Caco-2 (cell line): ENCODE measurements around the gene DNAH2. TPM values are rescaled to one million over a fixed set of nuclear protein-coding genes. Genes with fewer than 3 reads are reported as not detected.

Source experiments
- BruUV-seq: library from RNA; stranded (reverse); fragments of 400-500 nt; replicated peaks from 2 replicates; lab custom pipeline; 2021; lab: Mats Ljungman, UMichigan
- CTCF ChIA-PET: fragments of 300-600 bp; sonication (Branson Sonifier 250); formaldehyde crosslinking; loops from one replicate; lab custom pipeline; 2022; ENCODE audit warnings: antibody characterized with exemption; lab: Charles Lee
- POLR2A ChIA-PET: fragments of 300-600 bp; sonication (Branson Sonifier 250); formaldehyde crosslinking; loops from one replicate; lab custom pipeline; 2022; ENCODE audit warnings: antibody characterized with exemption; lab: Charles Lee
- DNase-seq, 2 experiments: peaks; one replicate each; pipeline versions ENCODE4 v3.0.0 to v3.0.0-alpha.2; 2020 to 2022
- H3K27me3 ChIP-seq: replicated peaks from 2 replicates; pipeline ENCODE4 v1.6.0; 2011; ENCODE audit warnings: low read length; ENCODE audit not compliant: control insufficient read depth, insufficient read depth
- H3K36me3 ChIP-seq: 2 replicates; pipeline ENCODE4 v1.5.1; 2011; ENCODE audit warnings: low read length; ENCODE audit not compliant: control insufficient read depth, insufficient read depth
- H3K4me1 ChIP-seq: fragments of 250-450 bp; sonication (Bioruptor Pico); 2 replicates; pipeline ENCODE4 v1.5.1; 2020; ENCODE audit warnings: mild to moderate bottlenecking
- H3K4me3 ChIP-seq: 2 replicates; pipeline ENCODE4 v1.5.1; 2011; ENCODE audit warnings: low read depth, mild to moderate bottlenecking, control low read depth, low read length
- H3K9me3 ChIP-seq: fragments of 250-450 bp; sonication (Bioruptor Pico); 2 replicates; pipeline ENCODE4 v1.5.1; 2020; ENCODE audit warnings: mild to moderate bottlenecking, moderate library complexity
- H3K27ac Mint-ChIP-seq: one replicate; pipeline ENCODE4 v1.8.0; 2022; ENCODE audit warnings: mixed read lengths; ENCODE audit not compliant: unreplicated experiment
- H3K27me3 Mint-ChIP-seq: one replicate; pipeline ENCODE4 v1.8.0; 2022; ENCODE audit warnings: mixed read lengths; ENCODE audit not compliant: insufficient read depth, unreplicated experiment
- H3K36me3 Mint-ChIP-seq: one replicate; pipeline ENCODE4 v1.8.0; 2022; ENCODE audit warnings: mild to moderate bottlenecking, mixed read lengths; ENCODE audit not compliant: insufficient read depth, unreplicated experiment
- H3K4me1 Mint-ChIP-seq: one replicate; pipeline ENCODE4 v1.8.0; 2022; ENCODE audit warnings: low read depth, mixed read lengths; ENCODE audit not compliant: unreplicated experiment
- H3K4me3 Mint-ChIP-seq: one replicate; pipeline ENCODE4 v1.8.0; 2022; ENCODE audit warnings: mild to moderate bottlenecking, moderate library complexity, mixed read lengths; ENCODE audit not compliant: unreplicated experiment
- H3K9me3 Mint-ChIP-seq: one replicate; pipeline ENCODE4 v1.8.0; 2022; ENCODE audit warnings: mixed read lengths; ENCODE audit not compliant: unreplicated experiment
- intact Hi-C: fragments of 100-400 bp; cut with micrococcal nuclease; formaldehyde crosslinking; loops from one replicate; pipeline ENCODE4 v1.10.0; 2022; ENCODE audit not compliant: unreplicated experiment
- total RNA-seq: library from RNA; stranded (reverse); gene quantifications from 2 replicates; pipeline ENCODE4 v1.2.3, GENCODE V29; 2022
- TF ChIP-seq, protein P1 (sequence below), 2 experiments: fragments of 200-600 bp in 1 of 2; IDR thresholded peaks; 1 replicate in 1 of 2; 2 replicates in 1 of 2; pipeline versions ENCODE4 v1.5.1 to v1.8.0; 2011 to 2022; ENCODE audit warnings: antibody characterized with exemption in 1 of 2, control low read depth in 1 of 2, inconsistent platforms in 1 of 2, low read depth in 1 of 2, low read length in 1 of 2, mild to moderate bottlenecking in 1 of 2, moderate library complexity in 1 of 2; ENCODE audit not compliant: insufficient read depth in 1 of 2, severe bottlenecking in 1 of 2, unreplicated experiment in 1 of 2

DNAH2 gene
- total RNA-seq, 1 experiment from 2014 or later, result 1.9 TPM

DNA sequence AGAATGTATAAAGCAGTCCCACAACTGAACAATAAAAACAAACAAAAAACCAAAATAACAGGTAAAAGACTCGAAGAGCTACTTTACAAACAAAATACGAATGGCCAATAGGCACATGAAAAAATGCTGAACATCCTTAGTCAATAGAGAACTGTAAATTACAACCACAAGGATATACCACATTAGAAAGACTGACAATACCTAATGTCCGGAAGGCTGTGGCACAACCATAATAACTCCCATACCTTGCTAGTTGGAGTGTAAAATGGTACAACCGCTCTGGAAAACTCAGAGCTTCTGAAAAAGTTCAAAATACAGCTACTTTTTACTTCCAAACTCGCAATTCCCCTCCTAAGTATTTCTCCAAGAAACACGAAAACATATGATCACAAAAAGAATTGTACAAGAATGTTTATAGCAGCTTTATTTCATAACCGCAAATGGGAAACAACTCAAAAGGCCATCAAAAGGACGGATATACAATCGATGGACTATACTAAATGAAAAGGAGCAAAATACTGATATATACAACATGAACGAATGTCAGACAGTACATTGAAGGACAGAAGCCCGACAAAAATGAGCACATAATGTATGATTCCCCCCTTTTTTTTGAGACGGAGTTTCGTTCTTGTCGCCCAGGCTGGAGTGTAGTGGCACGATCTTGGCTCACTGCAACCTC is 32.6 kb upstream of the DNAH2 start:
- peak overlapping the region; percentile 82 for H3K4me3 ChIP-seq
- H3K27me3 ChIP-seq, result no peaks in the 10 kb centered on the region
- H3K36me3 Mint-ChIP-seq, result peaks cover 29% of the 10 kb centered on the region
- ChIA-PET POLR2A (interaction anchor here (1.7 to 3.5 kb wide), 2 partner anchors 34 to 57 kb away, joined by 6 to 24 read pairs; partner anchors contain the start of genes ATP1B2 and SAT2), CTCF (interaction anchor here (0.5 kb wide), 1 partner anchor 245 kb away, joined by 4 read pairs; no protein-coding TSS in a partner anchor)
- intact Hi-C loops, result loop anchor here (5.0 kb wide), 1 partner anchor 248 kb away; the partner anchor contains the start of genes FGF11 and TMEM102
- BruUV-seq, result no TSS peak
- no peaks in the 10 kb centered on the region for H3K27me3 Mint-ChIP-seq
- TF ChIP-seq, protein P1, sequence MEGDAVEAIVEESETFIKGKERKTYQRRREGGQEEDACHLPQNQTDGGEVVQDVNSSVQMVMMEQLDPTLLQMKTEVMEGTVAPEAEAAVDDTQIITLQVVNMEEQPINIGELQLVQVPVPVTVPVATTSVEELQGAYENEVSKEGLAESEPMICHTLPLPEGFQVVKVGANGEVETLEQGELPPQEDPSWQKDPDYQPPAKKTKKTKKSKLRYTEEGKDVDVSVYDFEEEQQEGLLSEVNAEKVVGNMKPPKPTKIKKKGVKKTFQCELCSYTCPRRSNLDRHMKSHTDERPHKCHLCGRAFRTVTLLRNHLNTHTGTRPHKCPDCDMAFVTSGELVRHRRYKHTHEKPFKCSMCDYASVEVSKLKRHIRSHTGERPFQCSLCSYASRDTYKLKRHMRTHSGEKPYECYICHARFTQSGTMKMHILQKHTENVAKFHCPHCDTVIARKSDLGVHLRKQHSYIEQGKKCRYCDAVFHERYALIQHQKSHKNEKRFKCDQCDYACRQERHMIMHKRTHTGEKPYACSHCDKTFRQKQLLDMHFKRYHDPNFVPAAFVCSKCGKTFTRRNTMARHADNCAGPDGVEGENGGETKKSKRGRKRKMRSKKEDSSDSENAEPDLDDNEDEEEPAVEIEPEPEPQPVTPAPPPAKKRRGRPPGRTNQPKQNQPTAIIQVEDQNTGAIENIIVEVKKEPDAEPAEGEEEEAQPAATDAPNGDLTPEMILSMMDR (IDR thresholded peaks at IDR 0.05; ENCODE audit: insufficient read depth in 1 of 2, low read depth in 1 of 2, low read length in 1 of 2, severe bottlenecking in 1 of 2, unreplicated experiment in 1 of 2), result no peak
- H3K4me1 Mint-ChIP-seq, result no peaks in the 10 kb centered on the region
- H3K4me1 ChIP-seq, result 0 out of 2 replicates have a peak, but pooled peaks cover 6% of the 10 kb centered on the region
- DNase-seq, result no peak
- H3K9me3 Mint-ChIP-seq, result no peaks in the 10 kb centered on the region
- peak overlapping the region; percentile 100 for H3K27ac Mint-ChIP-seq
- H3K4me3 Mint-ChIP-seq, result peak overlapping the region; percentile 91
- H3K9me3 ChIP-seq, result no peaks in the 10 kb centered on the region
- H3K36me3 ChIP-seq, result no peaks in the 10 kb centered on the region

DNA sequence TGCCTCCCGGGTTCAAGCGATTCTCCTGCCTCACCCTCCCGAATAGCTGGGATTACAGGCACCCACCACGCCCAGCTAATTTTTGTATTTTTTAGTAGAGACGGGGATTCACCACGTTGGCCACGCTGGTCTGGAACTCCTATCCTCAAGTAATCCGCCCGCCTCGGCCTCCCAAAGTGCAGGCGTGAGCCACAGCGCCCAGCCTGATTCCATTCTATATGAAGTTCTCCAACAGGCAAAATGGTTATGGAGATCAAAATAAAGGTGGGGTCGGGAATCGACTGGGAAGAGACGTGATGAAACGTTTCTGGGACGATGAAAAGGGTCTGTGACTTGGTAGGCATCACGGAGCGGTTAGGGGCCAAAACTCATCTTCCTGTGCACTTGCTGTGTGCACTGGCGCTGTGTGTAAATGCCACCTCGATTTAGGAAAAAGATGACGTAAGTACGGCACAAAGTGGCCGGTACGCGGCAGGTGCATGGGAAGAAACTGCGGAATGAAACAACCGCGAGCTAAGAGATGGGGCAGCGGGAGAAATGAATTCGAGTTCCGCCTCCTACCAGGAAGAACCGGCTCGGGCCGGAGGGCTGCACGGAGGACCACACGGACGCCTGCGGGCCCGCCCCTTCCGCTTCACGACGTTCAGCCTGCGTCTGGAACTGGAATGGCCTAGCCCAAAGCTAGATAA is 31.9 kb upstream of the DNAH2 start:
- H3K9me3 ChIP-seq, result no peaks in the 10 kb centered on the region
- Mint-ChIP-seq H3K9me3 (no peaks in the 10 kb centered on the region), H3K36me3 (peaks cover 29% of the 10 kb centered on the region), H3K27me3 (no peaks in the 10 kb centered on the region), H3K4me3 (peak overlapping the region; percentile 91), H3K27ac (peak overlapping the region; percentile 100), H3K4me1 (no peaks in the 10 kb centered on the region)
- BruUV-seq, result no TSS peak
- 0 out of 2 replicates have a peak, but pooled peaks cover 6% of the 10 kb centered on the region for H3K4me1 ChIP-seq
- H3K27me3 ChIP-seq, result no peaks in the 10 kb centered on the region
- intact Hi-C loops, result loop anchor here (5.0 kb wide), 1 partner anchor 248 kb away; the partner anchor contains the start of genes FGF11 and TMEM102
- TF ChIP-seq, protein P1 (IDR thresholded peaks at IDR 0.05; ENCODE audit: insufficient read depth in 1 of 2, low read depth in 1 of 2, low read length in 1 of 2, severe bottlenecking in 1 of 2, unreplicated experiment in 1 of 2), result no peak
- H3K36me3 ChIP-seq, result no peaks in the 10 kb centered on the region
- POLR2A ChIA-PET, result interaction anchor here (0.6 to 3.5 kb wide), 8 partner anchors 24 to 202 kb away, joined by 3 to 24 read pairs (median 6); partner anchors contain the start of genes ATP1B2, MPDU1, POLR2A and SAT2
- peak overlapping the region; percentile 82 for H3K4me3 ChIP-seq
- CTCF ChIA-PET, result interaction anchor here (0.5 kb wide), 1 partner anchor 120 kb away, joined by 5 read pairs; no protein-coding TSS in a partner anchor
- peak; percentile 87 to 89 for DNase-seq
